WTC11 (cell line): ENCODE measurements around the gene KIF3A.

Experiments
- PRRX2 ChIP-seq: fragments of 250-450 bp; sonication (Bioruptor Pico); IDR thresholded peaks from 2 replicates; pipeline ENCODE4 v1.8.0; 2021; ENCODE audit warnings: mild to moderate bottlenecking
- RELA ChIP-seq: sonication (generic); formaldehyde crosslinking; IDR thresholded peaks from 2 replicates; pipeline ENCODE4 v1.8.1; 2022; ENCODE audit warnings: missing genetic modification reagents, mild to moderate bottlenecking, borderline replicate concordance
- ZBTB21 ChIP-seq: sonication (generic); formaldehyde crosslinking; IDR thresholded peaks from 2 replicates; pipeline ENCODE4 v1.8.1; 2023; ENCODE audit warnings: mild to moderate bottlenecking, missing genetic modification reagents, borderline replicate concordance
- TF ChIP-seq, protein P1 (sequence below): sonication (generic); formaldehyde crosslinking; IDR thresholded peaks from 2 replicates; pipeline ENCODE4 v1.8.0; 2022; ENCODE audit warnings: missing genetic modification reagents
- TF ChIP-seq, protein P2 (sequence below): sonication (generic); formaldehyde crosslinking; IDR thresholded peaks from 2 replicates; pipeline ENCODE4 v1.8.0; 2022; ENCODE audit warnings: mild to moderate bottlenecking, missing genetic modification reagents
- TF ChIP-seq, protein P3 (sequence below): fragments of 200-600 bp; IDR thresholded peaks from 2 replicates; pipeline ENCODE4 v1.8.0; 2022; ENCODE audit warnings: antibody characterized with exemption

DNA sequence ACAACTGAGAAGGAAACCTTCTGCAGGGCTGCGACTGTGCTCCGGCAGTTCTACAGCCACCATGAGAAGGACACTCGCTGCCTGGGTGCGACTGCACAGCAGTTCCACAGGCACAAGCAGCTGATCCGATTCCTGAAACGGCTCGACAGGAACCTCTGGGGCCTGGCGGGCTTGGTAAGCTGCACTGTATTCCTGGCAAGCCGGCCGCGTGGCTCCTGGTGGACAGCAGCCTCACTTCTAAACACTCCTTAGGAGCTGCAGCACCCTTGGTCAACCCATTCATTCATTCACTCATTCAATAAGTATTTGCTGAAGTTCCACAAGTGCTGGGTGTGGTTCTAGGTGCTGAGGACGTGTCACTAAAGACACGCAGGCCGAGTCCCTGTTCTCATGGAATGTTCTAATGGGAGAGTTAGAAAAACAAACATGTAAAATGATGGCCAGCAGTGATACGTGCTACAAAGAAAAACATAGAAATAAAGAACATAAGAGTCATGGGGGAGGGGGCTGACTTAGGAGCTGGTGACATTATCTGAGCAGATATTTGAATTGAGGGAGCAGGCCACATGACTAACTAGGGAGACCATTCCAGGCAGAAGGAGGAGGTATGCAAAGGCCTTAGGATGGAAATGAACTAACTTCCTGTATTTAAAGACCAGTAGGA lies 57.5 kb downstream of the KIF3A start:
- TF ChIP-seq ZBTB21 (CRISPR knock-in tag), result no peak
- TF ChIP-seq, protein P1, sequence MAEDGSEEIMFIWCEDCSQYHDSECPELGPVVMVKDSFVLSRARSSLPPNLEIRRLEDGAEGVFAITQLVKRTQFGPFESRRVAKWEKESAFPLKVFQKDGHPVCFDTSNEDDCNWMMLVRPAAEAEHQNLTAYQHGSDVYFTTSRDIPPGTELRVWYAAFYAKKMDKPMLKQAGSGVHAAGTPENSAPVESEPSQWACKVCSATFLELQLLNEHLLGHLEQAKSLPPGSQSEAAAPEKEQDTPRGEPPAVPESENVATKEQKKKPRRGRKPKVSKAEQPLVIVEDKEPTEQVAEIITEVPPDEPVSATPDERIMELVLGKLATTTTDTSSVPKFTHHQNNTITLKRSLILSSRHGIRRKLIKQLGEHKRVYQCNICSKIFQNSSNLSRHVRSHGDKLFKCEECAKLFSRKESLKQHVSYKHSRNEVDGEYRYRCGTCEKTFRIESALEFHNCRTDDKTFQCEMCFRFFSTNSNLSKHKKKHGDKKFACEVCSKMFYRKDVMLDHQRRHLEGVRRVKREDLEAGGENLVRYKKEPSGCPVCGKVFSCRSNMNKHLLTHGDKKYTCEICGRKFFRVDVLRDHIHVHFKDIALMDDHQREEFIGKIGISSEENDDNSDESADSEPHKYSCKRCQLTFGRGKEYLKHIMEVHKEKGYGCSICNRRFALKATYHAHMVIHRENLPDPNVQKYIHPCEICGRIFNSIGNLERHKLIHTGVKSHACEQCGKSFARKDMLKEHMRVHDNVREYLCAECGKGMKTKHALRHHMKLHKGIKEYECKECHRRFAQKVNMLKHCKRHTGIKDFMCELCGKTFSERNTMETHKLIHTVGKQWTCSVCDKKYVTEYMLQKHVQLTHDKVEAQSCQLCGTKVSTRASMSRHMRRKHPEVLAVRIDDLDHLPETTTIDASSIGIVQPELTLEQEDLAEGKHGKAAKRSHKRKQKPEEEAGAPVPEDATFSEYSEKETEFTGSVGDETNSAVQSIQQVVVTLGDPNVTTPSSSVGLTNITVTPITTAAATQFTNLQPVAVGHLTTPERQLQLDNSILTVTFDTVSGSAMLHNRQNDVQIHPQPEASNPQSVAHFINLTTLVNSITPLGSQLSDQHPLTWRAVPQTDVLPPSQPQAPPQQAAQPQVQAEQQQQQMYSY (CRISPR knock-in tag), result no peak
- TF ChIP-seq RELA, result no peak
- TF ChIP-seq, protein P2, sequence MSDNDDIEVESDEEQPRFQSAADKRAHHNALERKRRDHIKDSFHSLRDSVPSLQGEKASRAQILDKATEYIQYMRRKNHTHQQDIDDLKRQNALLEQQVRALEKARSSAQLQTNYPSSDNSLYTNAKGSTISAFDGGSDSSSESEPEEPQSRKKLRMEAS (CRISPR knock-in tag), result no peak
- no peak for TF ChIP-seq PRRX2 (CRISPR knock-in tag)
- TF ChIP-seq, protein P3, sequence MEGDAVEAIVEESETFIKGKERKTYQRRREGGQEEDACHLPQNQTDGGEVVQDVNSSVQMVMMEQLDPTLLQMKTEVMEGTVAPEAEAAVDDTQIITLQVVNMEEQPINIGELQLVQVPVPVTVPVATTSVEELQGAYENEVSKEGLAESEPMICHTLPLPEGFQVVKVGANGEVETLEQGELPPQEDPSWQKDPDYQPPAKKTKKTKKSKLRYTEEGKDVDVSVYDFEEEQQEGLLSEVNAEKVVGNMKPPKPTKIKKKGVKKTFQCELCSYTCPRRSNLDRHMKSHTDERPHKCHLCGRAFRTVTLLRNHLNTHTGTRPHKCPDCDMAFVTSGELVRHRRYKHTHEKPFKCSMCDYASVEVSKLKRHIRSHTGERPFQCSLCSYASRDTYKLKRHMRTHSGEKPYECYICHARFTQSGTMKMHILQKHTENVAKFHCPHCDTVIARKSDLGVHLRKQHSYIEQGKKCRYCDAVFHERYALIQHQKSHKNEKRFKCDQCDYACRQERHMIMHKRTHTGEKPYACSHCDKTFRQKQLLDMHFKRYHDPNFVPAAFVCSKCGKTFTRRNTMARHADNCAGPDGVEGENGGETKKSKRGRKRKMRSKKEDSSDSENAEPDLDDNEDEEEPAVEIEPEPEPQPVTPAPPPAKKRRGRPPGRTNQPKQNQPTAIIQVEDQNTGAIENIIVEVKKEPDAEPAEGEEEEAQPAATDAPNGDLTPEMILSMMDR, result no peak
